B cell (primary cell): ENCODE data around the gene HACD2.

Experiments used
- EZH2 ChIP-seq: IDR thresholded peaks from 2 replicates; pipeline ENCODE4 v1.6.1; 2012; ENCODE audit warnings: borderline replicate concordance, low read depth, mild to moderate bottlenecking, moderate library complexity, low read length; ENCODE audit not compliant: insufficient read depth, poor library complexity, severe bottlenecking
- TF ChIP-seq, protein P1 (sequence below): fragments of 200-600 bp; IDR thresholded peaks from one replicate; pipeline ENCODE4 v1.8.0; 2022; ENCODE audit warnings: antibody characterized with exemption, mild to moderate bottlenecking

DNA sequence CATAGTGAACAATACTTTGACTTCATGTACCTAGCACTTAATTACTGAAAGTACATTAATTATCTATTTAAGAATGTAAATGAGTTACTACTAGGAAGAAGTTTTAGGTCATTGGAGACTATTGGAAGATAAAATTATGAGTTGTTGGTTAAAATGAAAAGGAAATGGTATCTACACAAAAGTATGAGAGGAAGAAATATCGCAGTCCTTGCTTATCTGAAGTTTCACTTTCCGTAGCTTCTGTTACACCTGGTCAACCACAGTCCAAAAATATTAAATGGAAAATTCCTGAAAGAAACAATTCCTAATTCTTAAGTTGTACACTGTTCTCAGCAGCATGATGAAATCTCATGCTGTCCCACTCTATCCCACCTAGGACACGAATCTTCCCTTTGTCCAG lies 57.8 kb downstream of the HACD2 start:
- no peak for TF ChIP-seq EZH2
- TF ChIP-seq, protein P1, sequence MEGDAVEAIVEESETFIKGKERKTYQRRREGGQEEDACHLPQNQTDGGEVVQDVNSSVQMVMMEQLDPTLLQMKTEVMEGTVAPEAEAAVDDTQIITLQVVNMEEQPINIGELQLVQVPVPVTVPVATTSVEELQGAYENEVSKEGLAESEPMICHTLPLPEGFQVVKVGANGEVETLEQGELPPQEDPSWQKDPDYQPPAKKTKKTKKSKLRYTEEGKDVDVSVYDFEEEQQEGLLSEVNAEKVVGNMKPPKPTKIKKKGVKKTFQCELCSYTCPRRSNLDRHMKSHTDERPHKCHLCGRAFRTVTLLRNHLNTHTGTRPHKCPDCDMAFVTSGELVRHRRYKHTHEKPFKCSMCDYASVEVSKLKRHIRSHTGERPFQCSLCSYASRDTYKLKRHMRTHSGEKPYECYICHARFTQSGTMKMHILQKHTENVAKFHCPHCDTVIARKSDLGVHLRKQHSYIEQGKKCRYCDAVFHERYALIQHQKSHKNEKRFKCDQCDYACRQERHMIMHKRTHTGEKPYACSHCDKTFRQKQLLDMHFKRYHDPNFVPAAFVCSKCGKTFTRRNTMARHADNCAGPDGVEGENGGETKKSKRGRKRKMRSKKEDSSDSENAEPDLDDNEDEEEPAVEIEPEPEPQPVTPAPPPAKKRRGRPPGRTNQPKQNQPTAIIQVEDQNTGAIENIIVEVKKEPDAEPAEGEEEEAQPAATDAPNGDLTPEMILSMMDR: no peak
